NCI-H226 (cell line): Measurements from ENCODE around the gene SURF4.

Experiments used
- DNase-seq: peaks from one replicate; pipeline ENCODE4 v3.0.0-alpha.2; 2015

Gene SURF4

DNA sequence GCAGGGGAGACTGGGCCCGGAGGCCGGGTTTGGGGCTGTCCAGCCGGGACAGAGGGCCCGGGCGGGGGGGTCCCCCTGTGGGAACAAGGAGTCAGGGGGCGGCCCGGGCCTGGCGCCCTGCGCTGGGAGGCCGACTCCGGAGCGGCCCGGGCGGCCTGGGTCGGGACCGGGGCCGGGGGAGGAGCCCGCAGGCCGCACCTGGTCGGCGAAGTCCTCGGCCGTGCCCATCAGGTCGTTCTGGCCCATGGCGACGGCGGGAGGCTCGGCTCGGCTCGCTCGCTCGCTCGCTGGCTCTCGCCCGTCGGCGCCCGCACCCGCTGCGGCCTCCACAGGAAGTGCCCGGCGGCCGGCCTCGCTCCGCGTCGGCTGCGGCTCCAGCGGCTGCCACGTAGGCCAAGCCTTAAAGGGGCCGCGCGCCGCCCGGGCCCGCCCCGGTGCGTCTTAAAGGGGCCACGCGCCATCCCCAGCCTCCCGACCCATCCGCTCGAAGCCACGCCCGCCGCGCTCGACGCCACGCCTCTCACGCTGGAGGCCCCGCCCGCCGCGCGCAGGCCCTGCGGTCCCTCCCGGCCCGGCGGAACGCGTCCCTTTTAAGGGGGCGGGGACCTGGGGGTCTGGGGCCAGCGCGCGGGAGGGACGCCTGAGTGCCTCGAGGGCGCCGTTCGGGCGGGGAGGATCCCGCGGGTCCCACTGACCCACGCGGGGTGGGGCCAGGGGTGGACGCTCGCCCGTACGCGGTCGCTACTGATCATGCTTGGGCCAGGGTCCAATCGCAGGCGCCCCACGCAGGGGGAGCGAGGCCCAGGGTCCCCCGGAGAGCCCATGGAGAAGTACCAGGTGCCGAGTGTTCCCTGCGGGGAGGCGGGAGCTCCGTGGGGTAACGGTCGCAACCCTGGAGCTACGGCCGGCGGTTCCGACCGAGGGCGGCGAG is at the start of gene SURF4, which contains the start of gene STKLD1:
TSS of gene SURF4 (minus strand) at position 337 of the 931 bp plus-strand sequence. CDS start at position 246, 91 bp downstream.
TSS of gene STKLD1 (plus strand) at position 643 of the 931 bp plus-strand sequence. CDS start at position 751, 108 bp downstream.
- peak; percentile 91 for DNase-seq

DNA sequence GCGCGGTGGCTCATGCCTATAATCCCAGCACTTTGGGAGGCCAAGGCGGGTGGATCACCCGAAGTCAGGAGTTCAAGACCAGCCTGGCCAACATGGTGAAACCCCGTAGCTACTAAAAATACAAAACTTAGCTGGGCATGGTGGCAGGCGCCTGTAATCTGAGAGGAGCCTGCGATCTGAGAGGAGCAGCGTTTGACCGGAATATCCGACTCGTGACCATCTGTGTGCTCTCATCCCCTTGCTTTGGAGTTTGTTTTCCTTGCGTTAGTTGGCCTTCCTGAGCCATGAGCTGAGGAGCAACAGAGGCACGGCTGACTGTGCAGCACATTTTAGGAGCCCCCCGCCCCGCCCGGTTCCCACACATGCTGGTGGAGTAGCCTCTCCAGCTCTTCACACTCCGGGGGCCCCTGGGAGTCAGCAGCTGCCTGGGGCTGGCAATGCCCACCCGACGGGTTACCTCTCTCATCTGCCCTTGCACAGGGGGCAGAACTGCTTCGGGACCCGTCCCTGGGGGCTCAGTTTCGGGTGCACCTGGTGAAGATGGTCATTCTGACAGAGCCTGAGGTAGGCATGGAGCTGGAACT is 49.3 kb upstream of the SURF4 start:
- DNase-seq = no peak

DNA sequence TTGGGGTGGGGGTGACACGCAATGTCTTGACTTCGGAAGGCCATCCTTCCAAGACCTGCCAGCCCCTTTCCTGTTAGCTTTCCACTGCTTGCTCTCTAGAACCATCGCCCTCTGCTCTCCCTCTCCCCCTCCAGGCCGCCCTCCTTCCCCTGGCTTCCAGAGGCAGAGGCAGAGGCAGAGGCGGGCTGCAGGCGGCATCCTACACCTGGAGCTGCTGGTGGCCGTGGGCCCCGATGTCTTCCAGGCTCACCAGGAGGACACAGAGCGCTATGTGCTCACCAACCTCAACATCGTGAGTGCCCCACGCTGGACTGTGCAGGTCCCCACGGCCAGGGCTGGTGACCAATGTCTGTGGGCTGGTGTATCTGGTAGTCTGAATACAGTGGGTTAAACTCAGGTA is 48.3 kb upstream of the SURF4 start:
- DNase-seq = no peak

DNA sequence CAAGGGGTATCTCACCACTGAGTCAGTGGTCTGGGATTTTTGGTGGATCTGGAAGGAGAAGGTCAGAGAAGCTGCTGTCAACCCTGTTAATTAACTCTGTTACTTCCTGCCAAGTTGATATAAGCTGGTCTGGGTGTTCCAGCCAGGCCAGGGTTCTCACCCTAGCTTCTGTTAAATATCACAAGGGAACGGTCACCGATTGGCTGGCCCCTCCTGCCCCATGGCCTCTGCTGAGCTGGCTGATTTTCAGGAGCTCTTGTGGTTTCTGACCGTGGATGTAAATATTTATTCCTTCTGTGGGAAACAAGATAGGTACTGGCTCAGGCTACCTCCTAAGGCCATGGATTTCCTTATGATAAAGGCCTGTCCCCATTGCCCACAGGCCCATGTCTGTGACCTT is 47.4 kb upstream of the SURF4 start:
- no peak for DNase-seq

DNA sequence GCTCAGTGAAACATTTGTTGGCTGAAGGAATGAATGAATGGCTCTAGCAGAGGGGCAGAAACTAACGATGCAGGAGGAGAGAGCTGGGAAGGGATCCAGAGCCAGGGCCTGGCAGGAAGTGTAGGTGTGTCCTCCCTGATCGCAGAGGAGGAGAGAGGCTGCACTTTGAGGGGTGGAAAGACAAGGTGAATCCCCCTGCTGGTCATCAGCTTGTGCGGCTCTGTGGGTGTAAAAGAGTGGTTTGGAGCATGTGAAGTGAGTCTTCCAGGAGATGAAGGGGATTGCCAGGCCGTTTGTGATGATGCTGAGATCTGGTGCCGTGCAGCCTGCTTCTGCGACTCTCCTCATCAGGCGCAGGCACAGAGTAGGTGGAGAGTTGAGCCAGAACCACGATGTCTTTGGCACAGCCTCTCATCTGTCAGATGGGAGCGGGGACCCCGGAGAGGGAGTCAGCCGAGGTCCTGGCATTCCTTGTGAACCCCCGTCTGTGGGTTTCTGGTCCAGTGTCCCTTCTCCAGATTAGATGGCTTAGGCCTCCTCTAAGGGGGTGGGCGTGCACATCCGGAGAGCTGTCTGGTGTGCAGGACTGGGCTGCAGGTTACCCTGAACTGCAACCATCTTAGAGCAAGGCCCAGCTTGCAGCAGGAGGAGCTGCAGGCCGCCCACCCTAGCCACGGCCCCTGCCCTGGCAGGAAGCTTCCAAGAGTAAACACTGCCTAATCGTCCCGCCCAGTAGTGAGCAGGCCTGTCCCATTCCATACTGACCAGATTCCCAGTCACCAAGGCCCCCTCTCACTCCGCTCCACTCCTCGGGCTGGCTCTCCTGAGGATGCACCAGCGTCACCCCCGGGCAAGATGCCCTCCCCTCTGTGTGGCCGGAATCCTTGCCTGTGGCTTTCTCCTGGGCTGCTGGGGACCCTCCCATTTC is 46.0 kb upstream of the SURF4 start, which contains the start of gene ADAMTS13:
TSS of gene ADAMTS13 (plus strand) at position 753 of the 928 bp plus-strand sequence. CDS start at position 830, 77 bp downstream.
- DNase-seq = peak; percentile 33

DNA sequence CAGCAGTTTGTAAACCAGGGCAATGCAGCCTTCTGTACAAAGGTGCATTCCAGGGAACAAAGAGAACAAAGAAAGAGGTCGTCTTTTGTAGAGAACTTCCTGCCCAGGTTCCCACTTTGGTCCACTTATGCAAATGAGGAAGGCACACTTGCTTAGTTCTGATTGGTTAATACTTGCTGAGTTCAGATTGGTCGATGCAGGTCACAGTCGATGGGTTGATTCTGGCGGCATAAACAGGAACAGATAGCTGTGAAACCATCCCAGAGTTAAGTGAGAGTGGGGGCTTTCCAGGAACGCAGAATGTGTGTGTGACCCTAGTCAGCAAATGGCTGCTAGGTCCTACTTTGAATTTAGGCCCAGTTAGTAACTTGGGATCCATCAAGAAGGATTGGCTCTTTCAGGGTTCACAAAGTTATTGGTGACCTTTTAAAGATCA is 44.5 kb upstream of the SURF4 start:
- no peak for DNase-seq

DNA sequence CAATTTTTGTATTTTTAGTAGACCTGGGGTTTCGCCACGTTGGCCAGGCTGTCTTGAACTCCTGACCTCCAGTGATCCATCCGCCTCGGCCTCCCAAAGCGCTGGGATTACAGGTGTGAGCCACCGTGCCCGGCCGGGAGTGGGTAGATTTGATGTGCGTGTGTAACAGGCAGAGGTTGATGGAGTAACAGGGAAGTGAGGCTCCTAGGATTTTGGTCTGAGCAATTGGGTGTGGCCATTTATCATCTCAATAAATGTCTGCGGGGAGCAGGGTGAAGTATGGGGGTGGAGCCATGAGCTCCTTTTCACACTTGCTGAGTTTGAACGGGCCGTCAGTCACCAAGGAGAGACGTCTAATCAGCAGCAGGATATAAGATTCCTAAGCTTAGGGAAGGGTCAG is 43.1 kb upstream of the SURF4 start:
- no peak for DNase-seq

DNA sequence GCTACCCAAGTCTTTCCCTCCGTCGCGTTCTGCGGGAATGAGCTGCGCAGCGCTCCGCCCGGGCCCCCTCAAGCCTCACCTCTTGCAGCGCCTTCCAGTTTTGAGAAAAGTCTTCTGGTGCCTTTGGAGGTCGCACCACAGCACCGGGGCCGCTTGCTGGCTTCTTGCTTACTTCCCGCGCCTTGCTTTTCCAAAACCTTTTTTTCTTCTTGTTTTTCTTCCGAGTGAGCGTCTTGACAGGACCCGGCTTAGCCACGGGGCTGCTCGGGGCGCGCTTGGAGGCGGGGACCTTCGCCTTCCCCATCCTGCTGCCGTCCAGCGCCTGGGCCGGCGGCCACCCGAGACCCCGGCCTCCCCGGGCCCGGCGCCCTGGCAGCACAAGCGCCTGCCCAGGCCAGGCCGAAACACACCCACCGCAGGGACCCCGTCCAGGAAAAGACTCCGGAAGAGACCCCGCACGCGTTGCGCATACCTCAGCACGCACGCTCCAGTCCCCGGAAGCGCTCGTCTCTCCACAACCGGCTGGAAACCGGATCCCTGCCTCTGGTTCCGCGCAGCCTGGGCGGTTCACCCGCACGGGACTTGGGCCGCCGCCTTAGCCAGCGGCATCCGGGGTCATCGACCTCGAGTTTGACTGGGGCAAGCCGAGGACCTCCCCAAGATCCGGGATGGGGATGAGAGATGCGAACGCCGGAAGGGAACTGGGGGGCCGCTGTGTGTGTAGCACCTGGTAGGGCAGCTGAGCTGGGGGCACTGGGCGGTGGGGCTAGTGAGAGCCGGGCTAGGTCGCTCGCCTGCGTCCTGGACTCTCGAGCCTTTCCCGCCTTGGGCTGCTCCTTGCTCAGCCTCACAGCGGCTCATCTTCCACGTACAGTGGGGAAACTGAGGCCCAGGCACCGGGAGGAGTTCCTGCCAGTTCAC is 41.9 kb upstream of the SURF4 start, which contains the start of gene REXO4:
TSS of gene REXO4 (minus strand) at position 470 of the 921 bp plus-strand sequence. CDS start at position 304, 166 bp downstream.
- DNase-seq = peak; percentile 90

DNA sequence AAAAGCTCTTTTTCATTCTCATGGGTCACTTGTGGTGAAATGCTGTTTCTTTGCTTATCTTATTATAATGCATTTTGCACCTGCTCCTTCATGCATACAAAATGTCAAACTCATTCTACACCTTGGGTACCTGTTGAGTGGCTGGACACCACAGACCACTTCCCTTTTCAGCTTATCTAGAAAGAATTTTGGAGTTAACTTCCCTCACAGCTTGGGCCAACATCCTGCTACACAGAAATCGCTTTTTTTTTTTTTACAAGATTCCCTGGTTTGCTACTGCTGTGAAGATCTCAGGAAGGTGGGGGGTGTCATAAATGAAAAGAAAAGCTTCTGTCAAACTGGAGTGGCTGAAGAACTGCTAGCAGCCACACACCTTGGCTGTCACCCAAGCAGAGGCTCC is 39.3 kb upstream of the SURF4 start:
- no peak for DNase-seq

DNA sequence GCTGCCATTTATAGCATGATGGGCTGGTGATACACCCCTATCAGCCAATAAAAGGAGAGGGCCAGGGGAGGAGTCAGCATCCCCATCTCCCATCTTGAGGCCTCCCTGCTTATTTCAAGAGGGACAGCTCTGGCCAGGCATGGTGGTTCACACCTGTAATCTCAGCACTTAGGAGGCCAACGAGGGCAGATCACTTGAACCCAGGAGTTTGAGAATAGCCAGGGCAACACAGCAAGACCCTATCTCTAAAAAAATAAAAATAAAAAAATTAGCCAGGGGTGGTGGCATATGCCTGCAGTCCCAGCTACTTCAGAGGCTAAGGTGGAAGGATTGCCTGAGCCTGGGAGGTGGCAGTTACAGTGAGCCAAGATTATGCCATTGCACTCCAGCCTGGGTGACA is 32.2 kb upstream of the SURF4 start:
- DNase-seq = no peak

DNA sequence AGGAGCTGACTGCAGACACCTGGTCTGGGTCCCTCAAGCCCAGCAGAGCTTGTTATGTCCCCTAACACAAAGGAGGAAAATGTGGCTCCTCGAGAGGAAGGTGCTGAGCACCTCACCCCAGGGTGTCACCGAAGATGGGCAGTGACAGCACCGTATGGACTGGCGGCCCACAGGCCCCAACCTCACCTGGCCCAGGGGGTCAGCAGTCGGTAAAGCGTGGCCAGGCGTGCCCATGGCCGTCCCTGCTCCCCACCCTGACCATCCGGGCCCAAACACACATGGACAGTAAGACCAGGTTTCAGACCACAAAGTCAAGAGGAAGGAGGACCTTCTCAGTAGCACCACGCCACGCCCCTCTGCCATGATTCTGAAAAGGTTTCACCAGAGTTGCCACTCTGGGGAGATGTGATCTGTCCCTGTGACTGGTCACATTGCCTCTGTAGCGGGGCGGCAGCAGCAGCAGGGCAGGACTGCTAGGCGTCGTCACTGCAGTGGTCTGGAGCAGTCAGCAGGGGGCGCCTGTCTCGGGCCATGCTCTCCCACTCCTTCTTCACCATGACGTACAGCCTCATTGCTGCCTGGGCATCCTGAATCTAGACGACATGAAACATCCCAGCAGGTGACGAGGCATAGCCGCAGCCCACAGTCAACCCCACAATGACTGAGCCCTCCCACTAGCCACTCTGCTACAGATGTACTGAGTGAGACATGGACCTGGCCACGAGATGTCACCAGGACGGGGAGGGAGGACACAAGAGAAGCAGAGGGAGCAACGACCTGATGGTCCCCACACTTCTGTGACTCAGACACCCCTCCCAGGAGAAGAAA is 30.8 kb upstream of the SURF4 start:
- peak; percentile 21 for DNase-seq

DNA sequence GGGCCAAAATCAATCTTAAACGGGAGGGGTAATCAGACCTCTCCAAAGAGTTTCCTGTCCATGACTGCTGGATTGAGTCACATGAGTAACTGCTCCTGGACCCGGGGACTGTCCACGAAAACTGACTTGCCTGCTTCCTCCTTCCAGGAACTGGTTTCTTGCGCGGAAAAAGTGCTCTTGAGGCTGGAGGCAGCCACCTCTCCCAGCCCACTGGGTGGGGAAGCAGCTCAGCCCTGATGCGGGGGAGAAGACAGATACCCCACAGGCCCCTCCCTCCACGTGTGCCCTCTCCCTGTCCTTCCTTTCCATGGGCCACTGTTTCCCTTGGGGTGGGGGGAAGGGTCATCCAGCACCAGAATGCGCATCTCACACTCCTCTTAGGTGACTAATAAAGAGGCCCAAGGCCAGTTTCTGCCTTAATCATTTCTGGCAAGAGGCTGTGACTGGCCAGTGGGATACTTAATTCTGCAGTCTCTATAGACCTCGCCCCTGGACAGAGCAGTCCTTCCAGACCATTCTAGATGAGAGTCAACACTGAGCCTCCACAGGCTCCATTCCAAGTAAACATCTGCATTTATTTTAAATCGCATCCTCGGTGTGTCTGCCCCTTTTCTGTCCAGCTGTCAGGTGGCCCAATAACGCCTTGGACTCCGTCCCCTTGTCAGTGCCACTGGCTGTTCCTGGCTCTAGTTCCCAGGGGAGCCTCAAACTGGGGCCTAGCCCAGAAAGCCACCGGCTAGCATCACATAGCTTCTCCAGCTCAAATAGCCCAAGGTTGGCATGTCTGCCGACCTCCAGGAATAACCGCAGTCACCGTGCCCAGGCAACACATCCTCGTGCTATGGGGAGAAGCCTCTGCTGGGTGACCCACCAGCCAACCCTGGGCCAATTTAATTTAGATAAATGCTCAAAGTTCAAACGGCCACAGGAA is 29.9 kb upstream of the SURF4 start:
- DNase-seq = peak; percentile 16

DNA sequence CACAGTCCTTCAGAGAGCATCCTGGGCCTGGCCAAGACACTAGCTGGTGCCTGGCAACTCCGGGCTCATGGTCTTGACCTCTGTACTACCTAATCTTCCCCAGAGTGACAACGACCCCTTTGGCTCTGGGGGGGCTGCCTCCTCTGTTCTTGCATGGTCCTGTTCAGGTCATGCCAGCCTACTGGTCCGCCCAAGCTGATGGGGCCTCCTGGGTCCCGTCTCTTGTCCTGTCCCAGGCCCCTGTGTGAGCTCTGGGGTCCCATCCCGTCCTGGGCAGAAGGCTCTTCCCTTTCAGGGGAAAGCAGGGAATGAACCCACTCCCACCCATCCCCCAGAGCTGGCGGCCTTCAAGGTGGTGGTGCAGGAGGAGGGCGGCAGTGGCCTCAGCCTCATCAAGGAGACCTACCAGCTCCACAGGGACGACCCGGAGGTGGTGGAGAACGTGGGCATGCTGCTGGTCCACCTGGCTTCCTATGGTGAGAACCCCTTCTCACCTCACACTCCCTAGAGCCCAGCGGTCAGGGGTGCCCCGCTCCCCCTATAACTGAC is 28.7 kb upstream of the SURF4 start:
- no peak for DNase-seq

DNA sequence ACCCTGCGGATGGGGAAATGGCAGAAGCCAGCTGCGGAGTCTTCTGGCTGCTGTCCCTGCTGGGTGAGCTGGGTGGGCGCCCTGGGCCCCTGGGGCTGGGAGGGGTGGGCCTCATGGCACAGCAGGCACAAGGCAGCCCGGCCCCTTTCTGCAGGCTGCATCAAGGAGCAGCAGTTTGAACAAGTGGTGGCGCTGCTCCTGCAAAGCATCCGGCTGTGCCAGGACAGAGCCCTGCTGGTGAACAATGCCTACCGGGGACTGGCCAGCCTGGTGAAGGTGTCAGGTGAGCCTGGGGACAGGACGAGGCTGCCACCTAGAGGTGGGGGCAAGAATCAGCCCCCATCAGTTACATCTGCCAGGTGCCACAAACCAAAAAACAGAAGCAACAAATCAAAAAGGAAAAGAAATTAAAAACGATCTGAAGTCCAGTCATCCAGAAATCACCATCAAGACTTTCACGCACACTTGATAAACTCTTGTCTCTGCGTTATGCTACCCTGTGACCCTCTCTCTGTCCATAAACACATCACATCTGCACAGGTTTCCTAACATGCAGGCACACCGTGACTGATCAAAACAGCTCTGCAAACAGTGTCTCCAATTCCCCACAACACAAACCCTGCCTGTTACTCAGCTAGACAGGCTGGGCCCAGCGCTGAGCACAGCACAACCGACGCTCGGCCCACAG is 28.1 kb upstream of the SURF4 start:
- DNase-seq = no peak

DNA sequence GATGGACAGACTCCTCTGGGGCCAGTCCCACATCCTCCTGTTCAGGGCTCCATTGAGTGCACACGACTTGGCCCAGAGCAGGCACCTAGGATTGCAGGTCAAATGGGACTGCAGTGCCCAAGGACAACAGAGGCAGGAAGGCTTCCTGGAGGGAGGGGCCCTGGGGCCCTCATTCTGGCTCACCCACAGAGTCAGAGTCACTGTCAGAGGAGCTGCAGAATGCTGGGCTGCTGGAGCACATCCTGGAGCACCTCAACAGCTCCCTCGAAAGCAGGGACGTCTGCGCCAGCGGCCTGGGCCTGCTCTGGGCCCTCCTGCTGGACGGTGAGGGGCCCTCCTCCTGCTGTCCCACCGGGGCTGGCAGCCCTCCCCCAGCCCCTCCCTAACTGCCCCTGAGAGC is 26.8 kb upstream of the SURF4 start:
- DNase-seq = no peak

DNA sequence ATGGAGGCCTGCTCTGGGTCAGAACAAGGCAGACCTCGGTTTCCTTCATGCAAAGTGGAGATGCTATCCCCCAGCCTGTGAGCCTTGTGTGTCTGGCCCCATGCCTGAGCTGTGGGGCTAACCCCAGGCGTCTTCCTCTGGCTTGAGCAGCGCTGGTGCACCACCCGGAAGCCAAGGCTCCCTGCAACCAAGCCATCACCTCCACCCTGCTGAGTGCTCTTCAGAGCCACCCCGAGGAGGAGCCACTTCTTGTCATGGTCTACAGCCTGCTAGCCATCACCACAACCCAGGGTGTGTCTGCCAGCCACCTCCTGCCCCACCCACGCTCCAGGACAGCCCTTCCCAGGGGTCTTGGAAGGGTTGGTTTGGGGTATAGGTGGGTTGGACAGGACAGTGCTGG is 25.7 kb upstream of the SURF4 start:
- DNase-seq = no peak

DNA sequence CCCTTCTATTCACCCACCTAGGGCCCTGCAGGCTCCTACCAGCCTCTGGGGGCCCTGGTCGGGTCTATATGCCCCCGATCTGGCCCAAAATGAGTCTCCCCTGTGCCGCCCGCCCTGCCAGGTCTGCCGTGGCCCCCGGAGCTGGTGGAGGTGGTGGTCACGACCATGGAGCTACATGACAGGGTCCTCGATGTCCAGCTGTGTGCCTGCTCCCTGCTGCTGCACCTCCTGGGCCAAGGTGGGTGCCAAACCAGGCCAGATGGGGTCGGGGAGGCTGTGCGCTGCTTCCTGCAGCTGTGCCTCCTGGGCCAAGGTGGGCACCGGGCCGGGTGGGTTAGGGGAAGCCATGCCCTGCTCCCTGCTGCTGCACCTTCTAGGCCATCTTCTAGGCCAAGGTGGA is 24.4 kb upstream of the SURF4 start:
- DNase-seq = no peak

DNA sequence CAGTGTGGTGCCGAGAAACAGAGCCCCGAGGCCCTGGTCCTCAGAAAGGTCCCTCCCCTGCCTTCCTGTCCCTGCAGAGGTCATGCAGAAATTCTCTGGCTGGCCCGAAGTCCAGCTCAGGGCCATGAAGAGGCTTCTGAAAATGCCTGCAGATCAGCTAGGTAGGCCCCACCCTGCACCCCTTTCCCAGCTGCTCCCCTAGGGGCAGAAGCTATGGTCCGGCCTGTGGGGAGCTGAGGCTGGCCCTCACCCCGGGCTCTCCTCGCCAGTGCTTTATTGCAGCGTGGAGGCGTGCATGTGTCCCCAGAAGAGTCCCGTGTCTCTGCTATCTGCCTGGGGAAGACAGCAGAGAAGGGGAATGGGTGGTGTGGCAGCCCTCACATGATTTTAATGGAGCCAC is 22.0 kb upstream of the SURF4 start:
- DNase-seq = no peak

DNA sequence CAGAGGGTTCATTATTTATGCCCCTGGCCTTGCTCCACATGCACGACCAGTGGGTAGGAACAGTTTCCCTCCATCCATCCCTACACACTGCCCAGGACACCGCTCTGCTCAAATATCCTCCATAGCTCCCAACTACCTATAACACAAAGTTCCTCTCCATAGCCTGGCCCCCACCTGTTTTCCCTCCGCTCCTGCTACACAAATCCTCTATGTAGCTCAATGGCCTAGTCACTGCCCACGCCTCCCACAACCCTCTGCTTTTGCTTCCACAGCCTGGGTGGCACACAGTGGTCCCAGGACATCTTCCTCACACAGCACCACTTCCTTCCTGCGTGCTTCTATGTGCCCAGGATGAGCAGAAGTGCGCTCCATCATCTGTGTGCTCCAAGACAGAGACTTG is 21.5 kb upstream of the SURF4 start:
- DNase-seq = no peak
